ENCODE measurements around the gene GFRA1.

The GFRA1 gene

GRCh38 chr10:116101616-116102315, 171.2 kb downstream of the GFRA1 start:
- ChIA-PET CTCF (interaction anchor here (0.6 kb wide), 1 partner anchor 1073 kb away, joined by 4 read pairs; no protein-coding TSS in a partner anchor), POLR2A (no interaction called here)
- Histone ChIP-seq H3K4me3 (ENCODE audit: low read depth, low read length) (no peak overlapping the region), H3K9me3 (ENCODE audit: control insufficient read depth, insufficient read depth, low read depth, low read length) (no peaks in the 10 kb centered on the region), H3K36me3 (ENCODE audit: control insufficient read depth in 2 of 2, insufficient read depth in 1 of 2, low read length in 2 of 2) (no peaks in the 10 kb centered on the region), H3K27ac (ENCODE audit: extremely low read depth, low read depth, low read length) (no peak overlapping the region), H3K4me1 (ENCODE audit: control insufficient read depth, insufficient read depth, low read length) (no peaks in the 10 kb centered on the region)
- TF ChIP-seq ZNF670 (tag by site-specific recombination; IDR thresholded peaks at IDR 0.05; ENCODE audit: low read depth) (no peak), ZFP3 (tag by site-specific recombination; IDR thresholded peaks at IDR 0.05; ENCODE audit: low read depth) (no peak), ZNF248 (tag by site-specific recombination; IDR thresholded peaks at IDR 0.05) (no peak), ZNF555 (tag by site-specific recombination; conservative IDR thresholded peaks at IDR 0.05) (no peak), GLI2 (tag by site-specific recombination; IDR thresholded peaks at IDR 0.05; ENCODE audit: borderline replicate concordance, low read depth) (no peak), ZNF837 (tag by site-specific recombination; IDR thresholded peaks at IDR 0.05) (no peak), ZNF426 (tag by site-specific recombination; IDR thresholded peaks at IDR 0.05) (no peak), ZNF596 (tag by site-specific recombination; IDR thresholded peaks at IDR 0.05) (no peak), BCL6B (tag by site-specific recombination; IDR thresholded peaks at IDR 0.05) (no peak), ZNF677 (tag by site-specific recombination; IDR thresholded peaks at IDR 0.05) (no peak), ZBTB1 (tag by site-specific recombination; IDR thresholded peaks at IDR 0.05) (no peak), WT1 (tag by site-specific recombination; IDR thresholded peaks at IDR 0.05) (no peak), ZNF768 (tag by site-specific recombination; IDR thresholded peaks at IDR 0.05) (no peak), ZNF121 (tag by site-specific recombination; IDR thresholded peaks at IDR 0.05) (no peak), HOXC10 (CRISPR knock-in tag; IDR thresholded peaks at IDR 0.05) (no peak), ZNF394 (tag by site-specific recombination; IDR thresholded peaks at IDR 0.05; ENCODE audit: borderline replicate concordance) (no peak)
- TF ChIP-seq, protein P1, sequence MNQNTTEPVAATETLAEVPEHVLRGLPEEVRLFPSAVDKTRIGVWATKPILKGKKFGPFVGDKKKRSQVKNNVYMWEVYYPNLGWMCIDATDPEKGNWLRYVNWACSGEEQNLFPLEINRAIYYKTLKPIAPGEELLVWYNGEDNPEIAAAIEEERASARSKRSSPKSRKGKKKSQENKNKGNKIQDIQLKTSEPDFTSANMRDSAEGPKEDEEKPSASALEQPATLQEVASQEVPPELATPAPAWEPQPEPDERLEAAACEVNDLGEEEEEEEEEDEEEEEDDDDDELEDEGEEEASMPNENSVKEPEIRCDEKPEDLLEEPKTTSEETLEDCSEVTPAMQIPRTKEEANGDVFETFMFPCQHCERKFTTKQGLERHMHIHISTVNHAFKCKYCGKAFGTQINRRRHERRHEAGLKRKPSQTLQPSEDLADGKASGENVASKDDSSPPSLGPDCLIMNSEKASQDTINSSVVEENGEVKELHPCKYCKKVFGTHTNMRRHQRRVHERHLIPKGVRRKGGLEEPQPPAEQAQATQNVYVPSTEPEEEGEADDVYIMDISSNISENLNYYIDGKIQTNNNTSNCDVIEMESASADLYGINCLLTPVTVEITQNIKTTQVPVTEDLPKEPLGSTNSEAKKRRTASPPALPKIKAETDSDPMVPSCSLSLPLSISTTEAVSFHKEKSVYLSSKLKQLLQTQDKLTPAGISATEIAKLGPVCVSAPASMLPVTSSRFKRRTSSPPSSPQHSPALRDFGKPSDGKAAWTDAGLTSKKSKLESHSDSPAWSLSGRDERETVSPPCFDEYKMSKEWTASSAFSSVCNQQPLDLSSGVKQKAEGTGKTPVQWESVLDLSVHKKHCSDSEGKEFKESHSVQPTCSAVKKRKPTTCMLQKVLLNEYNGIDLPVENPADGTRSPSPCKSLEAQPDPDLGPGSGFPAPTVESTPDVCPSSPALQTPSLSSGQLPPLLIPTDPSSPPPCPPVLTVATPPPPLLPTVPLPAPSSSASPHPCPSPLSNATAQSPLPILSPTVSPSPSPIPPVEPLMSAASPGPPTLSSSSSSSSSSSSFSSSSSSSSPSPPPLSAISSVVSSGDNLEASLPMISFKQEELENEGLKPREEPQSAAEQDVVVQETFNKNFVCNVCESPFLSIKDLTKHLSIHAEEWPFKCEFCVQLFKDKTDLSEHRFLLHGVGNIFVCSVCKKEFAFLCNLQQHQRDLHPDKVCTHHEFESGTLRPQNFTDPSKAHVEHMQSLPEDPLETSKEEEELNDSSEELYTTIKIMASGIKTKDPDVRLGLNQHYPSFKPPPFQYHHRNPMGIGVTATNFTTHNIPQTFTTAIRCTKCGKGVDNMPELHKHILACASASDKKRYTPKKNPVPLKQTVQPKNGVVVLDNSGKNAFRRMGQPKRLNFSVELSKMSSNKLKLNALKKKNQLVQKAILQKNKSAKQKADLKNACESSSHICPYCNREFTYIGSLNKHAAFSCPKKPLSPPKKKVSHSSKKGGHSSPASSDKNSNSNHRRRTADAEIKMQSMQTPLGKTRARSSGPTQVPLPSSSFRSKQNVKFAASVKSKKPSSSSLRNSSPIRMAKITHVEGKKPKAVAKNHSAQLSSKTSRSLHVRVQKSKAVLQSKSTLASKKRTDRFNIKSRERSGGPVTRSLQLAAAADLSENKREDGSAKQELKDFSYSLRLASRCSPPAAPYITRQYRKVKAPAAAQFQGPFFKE (tag by site-specific recombination; IDR thresholded peaks at IDR 0.05; ENCODE audit: borderline replicate concordance) = no peak

- Histone ChIP-seq H3K4me1 (ENCODE audit: control insufficient read depth, insufficient read depth, low read length) (no peaks in the 10 kb centered on the region), H3K9me3 (ENCODE audit: control insufficient read depth, insufficient read depth, low read depth, low read length) (no peaks in the 10 kb centered on the region), H3K4me3 (ENCODE audit: low read depth, low read length) (no peak overlapping the region), H3K27ac (ENCODE audit: extremely low read depth, low read depth, low read length) (no peak overlapping the region), H3K36me3 (ENCODE audit: control insufficient read depth in 2 of 2, insufficient read depth in 1 of 2, low read length in 2 of 2) (no peaks in the 10 kb centered on the region)
- CTCF ChIA-PET = interaction anchor here (0.6 kb wide), 1 partner anchor 1074 kb away, joined by 4 read pairs; no protein-coding TSS in a partner anchor
- POLR2A ChIA-PET = no interaction called here
- TF ChIP-seq ZNF704 (tag by site-specific recombination; IDR thresholded peaks at IDR 0.05) (no peak), BCL6B (tag by site-specific recombination; IDR thresholded peaks at IDR 0.05) (no peak), FEZF1 (tag by site-specific recombination; IDR thresholded peaks at IDR 0.05) (no peak), ZBTB8A (tag by site-specific recombination; IDR thresholded peaks at IDR 0.05) (no peak), ZNF571 (tag by site-specific recombination; IDR thresholded peaks at IDR 0.05) (no peak), ZNF324 (tag by site-specific recombination; IDR thresholded peaks at IDR 0.05) (no peak), ZNF18 (tag by site-specific recombination; IDR thresholded peaks at IDR 0.05) (no peak)
Measured at GRCh38 chr10:116100984-116101383, 172.0 kb downstream of the GFRA1 start.

Data from HEK293 (cell line).